ENCODE data around the gene SLC35A2.

The SLC35A2 gene

DNA sequence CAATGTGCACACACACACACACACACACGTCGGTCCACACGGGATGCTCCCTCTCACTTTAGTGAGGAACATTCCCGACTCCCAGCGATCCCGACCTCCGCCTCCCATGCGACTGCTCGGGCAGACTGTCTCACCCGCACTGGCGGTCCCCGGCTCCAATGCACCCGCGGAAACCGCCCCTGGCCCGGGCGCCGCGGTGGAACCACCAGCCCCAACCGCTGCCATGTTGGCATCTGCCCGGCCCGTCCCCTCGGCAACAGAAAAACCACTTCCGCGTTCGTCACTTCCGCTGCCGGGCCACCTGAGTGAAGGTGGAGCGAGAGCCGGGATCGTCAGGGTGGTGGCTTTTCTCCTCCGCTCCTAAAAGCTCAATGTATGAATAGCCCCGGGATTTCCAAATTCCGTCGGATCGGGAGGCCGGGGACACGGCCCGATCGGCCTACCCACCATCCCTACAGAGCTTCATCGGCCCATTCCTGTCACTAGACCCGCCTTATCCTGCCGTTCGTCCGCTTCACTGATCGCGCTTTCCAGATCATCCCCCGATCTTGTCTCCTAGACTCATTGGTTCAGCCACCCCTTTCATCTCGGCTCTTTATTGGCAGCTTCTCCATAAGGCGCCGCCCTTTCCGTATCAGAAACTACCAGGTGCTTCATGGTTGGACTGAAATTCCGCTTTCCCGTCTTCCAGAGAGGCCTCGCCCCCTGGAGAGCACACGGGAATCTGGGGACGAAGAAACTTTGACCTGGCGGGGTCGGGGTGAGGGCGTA, at the start of gene SLC35A2:
Gene SLC35A2 (minus strand): TSS at position 235 of the 771 bp plus-strand sequence. CDS start 10 bp downstream, at position 225.
- peak; percentile 91 for DNase-seq

DNA sequence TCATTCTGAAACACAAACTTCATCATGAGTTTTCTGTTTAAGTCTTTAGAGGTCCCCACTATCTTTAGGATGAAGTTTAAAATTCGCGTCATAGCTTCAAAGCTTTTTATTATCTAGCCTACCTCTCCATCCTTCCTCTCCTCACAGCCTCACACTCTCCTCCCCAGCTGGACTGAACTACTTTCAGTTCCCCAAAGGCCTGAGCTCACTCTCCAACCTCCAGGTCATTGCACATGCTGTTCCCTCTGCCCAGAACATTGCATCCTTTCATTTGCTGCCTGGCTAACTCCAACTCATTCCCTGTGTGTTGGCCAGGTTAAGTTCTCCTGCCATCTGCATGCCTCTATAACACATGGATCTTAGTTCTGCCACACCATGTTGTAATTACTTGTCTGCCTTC, 48.8 kb upstream of the SLC35A2 start:
- no peak for DNase-seq

DNA sequence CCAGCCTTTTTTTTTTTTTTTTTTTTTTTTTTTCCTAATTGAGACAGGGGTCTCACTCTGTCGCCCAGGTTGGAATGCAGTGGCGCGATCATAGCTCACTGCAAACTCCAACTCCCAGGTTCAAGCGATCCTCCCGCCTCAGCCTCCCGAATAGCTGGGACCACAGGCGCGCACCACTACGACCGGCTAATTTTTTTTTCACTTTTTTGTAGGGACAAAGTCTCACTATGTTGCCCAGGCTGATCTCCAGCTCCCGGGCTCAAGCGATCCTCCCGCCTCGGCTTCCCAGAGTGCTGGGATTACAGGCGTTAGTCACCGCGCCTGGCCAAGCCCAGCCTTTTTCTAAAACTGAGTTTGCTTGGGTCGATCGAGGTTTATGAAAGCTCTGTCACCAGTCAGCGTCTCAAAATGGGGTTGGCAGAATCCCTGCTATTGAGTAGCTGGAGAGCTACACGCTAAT, 47.2 kb upstream of the SLC35A2 start:
- no peak for DNase-seq

DNA sequence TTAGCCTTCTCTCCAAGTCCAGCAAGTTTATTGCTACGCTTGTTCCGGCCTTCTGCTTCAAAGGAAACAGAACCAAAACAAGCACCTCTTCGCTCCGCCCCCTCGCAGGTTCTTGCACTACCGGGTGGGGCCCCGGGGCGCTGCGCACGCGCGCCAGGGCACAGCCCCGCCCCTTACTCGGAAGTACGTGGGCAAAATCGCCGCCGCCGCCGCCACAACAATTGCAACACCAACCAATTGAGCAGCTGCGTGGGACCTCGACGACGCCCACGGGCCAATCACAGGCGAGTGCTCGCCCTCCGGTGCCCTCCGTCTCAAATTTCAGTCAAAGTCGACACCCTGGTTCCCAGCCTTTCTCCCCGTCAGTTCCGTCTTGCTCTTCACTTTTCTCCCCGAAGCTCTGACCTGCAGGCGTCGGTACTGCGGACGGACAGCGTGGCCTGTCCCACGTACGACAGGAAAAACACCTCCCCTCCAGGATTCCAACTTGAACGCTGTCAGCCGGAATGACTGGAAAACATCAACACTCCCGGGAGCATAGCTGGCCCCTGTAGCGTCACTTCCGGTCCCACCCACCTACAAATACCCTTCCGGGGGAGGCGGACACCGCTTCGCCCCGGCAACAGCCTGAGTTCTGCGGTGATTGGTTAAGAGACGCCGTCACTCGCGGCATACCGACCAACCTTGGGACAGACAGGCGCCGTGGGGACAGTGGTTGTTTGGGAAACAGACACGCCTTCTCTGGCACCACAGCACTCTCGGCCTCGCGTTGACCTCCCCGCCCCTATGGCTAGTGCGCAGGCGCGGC, 46.6 kb upstream of the SLC35A2 start:
- DNase-seq: peak; percentile 95

DNA sequence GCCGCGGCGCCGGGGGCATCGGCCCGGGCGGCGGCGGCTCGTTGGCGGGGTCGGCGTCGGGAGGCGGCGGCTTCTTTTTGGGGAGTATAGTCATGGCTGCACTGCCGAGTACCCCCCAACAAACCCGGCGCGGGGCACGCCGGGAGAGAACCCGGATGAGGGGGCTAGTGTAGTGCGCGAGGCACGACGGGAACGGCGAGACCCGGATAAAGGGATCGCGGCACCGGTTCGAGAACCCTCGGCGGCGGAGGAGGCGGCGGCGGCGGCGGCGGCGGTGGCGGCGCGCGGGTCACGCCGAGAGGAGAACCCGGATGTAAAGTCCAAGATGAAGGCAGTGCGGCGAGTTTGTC, 46.0 kb upstream of the SLC35A2 start, which contains the start of gene OTUD5:
Gene OTUD5 (minus strand): TSS at position 131 of the 350 bp plus-strand sequence. CDS start 37 bp downstream, at position 94.
- DNase-seq: no peak

DNA sequence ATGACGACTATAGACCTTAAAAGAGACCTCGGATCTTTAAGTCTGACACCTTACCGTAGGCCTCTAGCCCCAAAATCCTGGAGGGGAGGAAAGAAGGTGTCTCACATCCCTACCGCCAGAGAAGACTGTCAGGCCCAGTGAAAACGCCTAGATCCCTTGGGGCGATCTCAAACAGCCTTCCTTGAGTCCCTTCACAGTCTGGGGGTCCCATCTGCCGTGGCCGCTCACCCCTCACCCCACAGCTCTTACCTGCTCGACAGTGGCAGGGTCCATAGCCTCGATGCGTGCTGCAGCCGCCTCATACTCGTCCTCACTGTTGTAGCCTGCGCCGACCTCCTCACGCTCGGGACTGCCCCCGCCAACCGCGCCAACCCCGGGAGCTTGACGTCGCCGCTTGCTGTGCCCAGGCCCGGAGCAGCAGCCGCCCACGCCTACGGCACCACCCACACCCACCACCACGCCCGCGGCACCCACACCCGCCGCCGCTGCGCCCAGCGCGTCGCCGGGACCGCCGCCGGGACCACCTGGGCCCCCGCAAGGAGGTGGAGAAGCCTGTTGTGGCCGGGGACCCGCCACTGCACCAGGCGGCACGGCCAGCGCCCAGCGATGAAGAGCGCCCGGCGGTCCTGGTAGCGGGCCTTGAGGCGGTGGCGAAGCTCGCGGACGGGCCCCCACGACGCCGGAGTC, 45.4 kb upstream of the SLC35A2 start:
- DNase-seq: no peak

DNA sequence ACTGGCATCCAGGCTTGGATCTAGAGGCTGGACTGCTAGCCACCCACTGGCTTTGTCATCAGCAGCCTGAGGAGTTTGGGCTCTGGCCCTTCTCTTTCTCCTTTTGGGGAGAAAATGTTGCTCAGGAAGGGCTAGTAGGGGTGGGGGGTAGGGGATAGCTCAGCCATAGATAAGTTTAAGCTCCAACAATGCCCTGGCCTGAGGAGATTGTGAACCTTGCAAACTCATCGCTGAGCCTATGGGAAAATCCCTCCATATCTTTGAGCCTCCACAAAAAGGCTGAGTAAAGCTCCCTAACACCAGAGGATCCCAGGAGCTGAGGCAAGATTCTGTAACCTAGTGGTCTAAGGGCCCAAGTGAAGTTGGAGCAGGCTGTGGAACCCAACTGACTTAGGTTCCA, 37.1 kb upstream of the SLC35A2 start:
- DNase-seq: no peak

DNA sequence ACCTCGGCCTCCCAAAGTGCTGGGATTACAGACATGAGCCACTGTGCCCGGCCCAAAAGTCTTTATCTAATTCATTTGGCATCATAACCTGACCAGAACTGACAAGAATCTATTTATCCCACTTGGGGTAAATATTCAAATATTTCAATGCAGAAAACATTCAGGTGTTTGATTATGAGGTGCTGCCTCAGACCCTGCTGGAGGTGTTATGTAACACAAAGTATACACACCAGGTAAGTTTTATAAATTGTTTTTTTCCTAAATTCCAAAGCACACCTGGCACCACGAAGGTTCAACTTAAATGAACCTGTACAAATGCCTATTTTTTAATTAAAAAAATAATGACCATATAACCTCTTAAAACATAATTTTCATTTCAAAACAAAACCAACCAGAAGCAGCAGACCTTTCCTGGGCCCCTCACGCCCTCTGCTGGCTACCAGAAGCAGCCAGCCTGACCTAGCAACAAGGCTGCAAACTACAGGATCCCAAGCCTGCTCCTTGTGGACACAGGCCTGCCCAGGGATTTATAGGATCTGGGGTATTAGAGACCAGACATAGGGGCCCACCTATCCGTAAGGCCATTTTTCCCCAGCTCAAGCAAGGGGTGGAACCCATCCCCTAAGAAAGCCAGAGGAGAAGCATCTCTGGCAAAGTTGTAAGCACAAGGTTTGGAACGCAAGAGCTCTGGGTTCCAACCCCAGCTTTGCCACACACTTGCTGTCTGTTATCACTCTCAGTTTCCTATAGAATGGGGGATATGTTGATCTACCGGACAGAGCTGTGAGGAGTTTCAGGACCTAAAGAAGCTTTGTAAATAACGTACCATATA, 34.3 kb upstream of the SLC35A2 start:
- DNase-seq: peak; percentile 31

DNA sequence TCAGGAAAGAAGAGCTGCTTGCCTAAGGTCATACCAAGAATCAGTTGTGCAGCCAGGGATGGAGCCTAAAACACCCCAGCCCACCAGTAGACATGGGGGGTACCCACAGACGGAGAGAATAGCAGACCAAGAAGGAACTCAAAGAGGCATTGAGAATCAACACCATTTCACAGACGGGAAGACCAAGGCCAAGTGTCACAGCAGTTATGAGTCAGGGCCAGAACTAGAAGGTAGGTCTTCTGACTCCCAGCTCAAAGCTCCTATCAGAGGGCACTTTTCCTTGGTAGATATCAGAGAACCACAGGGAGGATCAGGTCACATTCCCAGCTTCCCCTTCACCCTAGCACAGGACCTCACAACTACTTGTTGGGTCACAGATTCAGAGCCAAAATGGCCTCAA, 31.4 kb upstream of the SLC35A2 start:
- no peak for DNase-seq

DNA sequence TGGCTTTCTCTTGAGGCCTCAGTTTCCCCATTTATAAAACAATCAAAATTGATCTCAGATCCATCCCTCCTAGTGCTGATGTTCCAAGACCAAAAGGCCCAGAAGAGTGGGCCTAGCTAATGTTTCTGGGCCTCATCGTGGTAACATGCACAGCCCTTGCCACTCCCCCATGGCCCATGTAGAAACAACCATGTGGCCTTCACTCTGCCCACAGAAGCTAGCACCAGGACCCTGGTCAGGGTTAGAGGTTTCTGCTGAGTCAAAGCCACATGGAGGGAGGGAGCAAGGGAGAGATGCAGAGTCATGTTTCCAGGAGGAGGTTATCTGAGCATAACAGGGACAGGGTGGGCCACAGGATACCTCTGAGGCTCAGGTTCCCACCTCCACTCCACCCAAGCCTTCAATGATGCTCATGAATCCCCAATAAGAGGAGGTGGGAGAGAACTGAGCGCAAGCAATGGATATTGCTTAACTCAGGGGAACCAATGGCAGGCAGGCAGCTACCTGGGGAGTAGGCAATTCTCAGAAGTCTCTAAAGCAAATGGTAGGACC, 29.0 kb upstream of the SLC35A2 start:
- DNase-seq: no peak

DNA sequence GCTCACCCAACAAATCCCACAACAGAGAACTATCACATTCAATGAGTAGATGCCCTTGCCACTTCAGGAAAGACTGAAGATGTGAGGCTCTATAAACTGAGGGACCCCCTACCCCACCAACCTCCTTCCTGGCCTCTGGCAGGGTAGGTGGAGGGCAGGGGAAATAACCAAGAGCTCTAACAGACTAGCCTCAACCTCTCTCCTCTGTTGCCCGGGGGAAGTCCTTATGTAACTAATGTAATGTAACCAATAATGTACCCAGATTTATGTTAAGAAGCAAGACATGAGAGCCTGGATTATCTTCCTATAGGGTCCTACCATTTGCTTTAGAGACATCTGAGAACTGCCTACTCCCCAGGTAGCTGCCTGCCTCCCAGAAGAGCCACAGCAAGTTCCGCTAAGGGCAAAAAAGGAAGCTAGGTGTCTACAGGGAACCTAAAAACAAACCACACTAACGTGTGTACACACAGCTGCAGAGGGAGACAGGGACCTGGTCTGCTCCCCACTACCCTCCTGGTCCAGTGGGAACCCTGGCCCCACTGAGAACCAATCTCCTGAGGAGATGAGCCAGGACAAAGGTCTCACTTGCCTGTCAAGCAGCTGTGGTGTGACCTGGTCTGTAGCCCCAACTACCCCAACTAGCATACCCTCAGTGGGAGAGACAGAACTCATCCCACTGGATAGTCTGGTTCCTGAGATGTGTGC, 28.2 kb upstream of the SLC35A2 start:
- DNase-seq: no peak

DNA sequence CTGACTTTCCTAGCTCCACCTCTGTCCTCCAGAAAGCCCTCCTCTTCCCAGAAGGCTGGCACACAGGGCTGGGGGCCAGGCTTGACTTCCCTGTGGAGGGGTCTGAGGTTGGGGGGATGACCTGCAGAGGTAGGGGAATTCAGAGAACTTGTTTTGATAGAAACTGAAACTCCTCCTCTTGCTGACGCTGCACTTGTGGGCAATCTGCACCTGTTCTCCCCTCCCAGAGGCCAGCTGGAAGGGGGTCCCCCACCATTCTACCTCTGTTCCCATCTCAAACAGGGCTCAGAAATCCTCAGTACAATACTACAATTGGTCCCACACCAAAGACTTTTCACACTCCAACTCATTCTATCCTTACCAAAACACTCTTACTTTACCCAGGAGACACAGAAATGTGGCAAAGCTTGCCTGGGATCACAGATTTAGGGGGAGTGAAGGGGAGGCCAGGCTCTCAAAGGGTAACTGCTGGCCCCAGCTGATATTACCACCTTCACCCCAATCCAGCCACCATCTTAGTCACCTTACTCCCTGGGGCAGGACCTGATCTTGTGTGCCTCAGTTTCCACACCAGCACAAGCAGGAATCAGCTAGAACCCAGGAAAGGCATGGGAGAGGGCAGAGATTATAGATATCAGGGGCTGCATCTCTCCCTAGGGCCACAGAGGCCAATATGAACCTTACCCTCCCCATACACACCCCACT, 27.4 kb upstream of the SLC35A2 start:
- DNase-seq: no peak

DNA sequence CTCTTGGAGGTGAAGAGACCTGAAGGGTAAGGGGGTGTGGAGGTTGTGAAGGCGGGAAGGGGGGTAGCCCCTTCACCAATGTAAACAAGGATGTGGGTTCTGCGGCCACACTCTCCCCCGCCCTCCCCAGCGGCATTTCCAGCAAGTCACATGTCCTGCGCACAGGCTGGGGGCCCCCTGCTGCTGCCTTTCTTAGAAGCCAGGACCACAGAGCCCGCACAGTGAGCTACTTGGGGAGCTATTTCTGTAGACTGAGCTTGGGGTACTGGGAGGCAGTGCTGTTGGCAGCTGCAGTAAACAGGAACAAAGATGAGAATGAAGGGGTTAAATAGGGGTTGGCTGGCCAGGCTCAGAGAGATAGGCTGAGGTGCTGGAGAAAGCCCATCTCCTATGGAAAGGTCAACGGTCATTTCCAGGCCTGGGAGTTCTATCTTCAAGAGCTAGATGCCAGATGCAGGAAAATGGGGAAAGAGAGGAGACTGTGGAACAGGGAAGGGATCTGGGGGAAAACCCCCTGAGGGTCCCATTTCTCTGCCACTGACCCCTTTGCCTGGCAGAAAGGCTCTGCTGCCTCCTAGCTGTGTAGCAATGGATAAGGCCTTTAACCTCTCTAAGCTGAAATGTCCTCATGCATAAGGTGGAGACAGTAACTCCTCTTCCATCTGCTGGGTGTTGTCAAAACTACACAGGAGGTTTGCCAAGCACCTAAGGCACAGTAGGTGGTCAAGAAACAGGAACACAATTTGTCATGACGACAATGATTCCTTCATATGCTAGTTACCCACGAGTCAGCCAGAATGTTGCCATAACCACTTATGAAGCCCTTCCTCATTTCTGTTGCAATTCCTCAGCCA, 25.8 kb upstream of the SLC35A2 start:
- no peak for DNase-seq

DNA sequence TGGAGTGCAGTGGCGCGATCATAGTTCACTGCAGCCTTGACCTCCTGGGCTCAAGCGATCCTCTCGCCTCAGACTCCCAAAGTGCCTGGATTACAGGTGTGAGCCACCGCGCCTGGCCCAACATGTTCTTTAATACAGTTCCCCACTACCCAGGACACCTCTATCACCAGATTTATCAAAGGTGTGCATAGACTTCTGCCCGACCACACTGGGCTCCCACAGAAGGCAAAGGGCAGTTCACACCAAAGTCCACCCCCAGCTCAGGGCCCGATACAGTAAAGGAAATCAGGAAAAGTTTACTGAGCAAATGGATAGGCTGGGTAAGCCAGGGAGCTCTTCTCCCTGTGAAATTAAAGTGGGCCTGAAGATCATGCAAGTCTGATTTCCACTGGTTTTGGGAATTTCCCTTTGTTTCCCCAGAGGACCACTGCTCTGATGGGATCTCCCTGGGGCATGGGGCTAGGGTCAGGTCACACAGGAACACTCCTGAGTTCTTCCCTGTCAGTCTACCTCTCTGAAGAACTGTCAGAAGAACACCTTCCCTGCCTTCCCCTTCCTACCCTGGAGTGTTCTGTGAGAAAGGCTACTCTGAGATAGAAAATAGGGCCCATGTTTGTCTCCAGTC, 25.1 kb upstream of the SLC35A2 start:
- no peak for DNase-seq

DNA sequence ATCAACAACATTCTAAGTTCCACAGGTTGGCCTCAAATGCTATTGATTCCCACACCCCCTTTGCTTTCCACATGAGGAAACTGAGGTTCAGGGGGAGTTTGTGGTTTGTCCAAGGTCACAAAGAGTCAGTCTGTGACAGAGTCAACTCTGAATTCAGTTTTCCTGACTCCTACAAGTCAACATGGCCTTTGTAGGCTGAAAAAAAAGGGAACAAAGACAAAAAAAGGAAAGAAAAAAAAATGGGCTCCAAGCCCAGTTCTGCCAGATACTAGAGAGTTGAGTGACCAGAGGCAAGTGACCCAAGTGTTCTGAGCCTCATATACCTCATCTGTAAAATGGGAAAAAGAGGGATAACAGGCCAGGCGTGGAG, 23.8 kb upstream of the SLC35A2 start:
- DNase-seq: no peak

DNA sequence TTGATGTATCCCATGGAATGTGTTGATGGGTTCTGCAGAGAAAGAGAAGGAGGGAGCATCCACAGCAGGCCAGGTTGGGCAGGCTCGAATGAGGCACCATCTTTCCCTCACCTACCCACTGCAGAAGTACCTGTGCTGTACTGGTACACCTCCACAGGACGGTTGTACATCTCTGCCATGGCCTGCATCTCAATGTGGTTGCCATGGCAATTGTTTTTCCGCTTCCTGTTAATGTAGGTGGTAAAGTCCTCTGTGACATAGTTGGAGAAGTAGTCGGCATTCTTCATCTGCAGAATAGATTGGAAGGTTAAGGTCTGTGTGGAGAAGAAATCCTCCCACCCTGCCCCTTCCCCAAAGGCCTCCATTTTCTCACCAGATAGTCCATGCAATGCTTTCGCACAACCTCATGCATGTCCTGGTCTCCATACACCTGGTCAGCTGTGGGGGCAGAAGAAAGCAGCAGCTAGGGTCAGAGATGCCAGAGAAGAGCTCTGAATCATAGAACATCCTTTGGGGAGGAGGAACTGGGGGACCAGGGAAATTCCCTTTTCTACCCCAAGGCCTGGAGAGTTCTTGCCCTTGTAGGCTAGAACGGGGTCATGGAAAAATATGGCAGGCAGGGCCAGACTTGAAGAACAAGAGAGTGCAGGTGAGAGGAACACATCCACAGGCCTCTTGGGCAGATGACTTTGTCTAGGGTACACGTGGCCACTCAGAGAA, 23.3 kb upstream of the SLC35A2 start:
- DNase-seq: no peak

DNA sequence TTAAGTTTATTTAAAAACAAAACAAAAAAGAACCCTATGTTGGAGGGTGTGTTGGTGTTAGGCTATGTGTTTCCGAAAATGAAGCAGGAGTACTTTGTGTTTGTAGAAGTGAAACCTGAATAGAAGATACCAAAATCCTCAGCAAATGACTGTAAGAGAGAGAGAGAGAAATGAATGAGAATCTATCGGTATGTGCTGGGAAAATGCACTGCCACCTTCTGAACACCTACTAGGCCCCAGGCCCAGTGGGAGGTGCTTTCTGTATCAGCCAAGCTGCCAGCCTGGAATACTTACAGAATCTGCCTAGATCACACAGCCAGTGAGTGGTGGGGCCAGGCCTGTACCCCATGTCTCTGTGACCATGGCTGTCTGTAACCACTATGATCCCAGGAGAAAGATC, 22.3 kb upstream of the SLC35A2 start:
- no peak for DNase-seq

DNA sequence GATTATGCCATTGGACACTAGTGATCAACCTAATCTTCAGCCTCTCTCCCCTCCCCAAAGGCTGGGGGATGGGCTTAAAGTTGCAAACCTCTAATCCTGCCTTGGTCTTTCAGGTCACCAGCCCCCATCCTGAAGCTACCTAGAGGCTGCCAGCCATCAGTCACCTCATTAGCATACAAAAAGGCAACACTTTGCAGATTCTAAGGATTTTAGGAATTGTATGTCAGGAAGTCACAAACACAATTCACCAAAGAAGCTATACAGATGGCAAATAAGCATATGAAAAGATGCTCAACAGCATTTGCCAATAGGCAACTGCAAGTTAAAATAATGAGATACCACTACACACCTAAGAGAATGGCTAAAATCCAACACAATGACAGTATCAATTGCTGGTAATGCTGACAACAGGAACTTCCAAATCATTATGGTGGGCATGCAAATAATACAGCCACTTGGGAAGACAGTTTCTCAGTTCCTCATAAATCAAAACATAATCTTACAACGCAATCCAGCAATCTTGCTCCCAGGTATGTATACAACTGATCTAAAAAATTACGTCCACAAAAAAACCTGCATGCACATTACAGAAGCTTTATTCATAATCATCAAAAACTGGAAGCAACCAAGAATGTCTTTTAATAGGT, 16.4 kb upstream of the SLC35A2 start:
- DNase-seq: no peak
